ENCODE measurements around the gene DNAJA1. TPM values are rescaled to one million over a fixed set of nuclear protein-coding genes. Genes with fewer than 3 reads are reported as not detected.

Gene DNAJA1
- total RNA-seq, result 125 TPM
- long read RNA-seq, transcript DNAJA1-201 (9 exons, 2,381 nt), result major isoform, 359 of 369 reads
- long read RNA-seq, partial matches to known transcripts, result 4 of 369 reads
- long read RNA-seq, other reads (novel, unspliced or antisense), result 6 of 369 reads

- TF ChIP-seq, protein P1, sequence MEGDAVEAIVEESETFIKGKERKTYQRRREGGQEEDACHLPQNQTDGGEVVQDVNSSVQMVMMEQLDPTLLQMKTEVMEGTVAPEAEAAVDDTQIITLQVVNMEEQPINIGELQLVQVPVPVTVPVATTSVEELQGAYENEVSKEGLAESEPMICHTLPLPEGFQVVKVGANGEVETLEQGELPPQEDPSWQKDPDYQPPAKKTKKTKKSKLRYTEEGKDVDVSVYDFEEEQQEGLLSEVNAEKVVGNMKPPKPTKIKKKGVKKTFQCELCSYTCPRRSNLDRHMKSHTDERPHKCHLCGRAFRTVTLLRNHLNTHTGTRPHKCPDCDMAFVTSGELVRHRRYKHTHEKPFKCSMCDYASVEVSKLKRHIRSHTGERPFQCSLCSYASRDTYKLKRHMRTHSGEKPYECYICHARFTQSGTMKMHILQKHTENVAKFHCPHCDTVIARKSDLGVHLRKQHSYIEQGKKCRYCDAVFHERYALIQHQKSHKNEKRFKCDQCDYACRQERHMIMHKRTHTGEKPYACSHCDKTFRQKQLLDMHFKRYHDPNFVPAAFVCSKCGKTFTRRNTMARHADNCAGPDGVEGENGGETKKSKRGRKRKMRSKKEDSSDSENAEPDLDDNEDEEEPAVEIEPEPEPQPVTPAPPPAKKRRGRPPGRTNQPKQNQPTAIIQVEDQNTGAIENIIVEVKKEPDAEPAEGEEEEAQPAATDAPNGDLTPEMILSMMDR (IDR thresholded peaks at IDR 0.05), result no peak
- no peaks in the 10 kb centered on the region for H3K9me3 ChIP-seq
- H3K27me3 ChIP-seq, result no peaks in the 10 kb centered on the region
- DNase-seq (peak; percentile 97), ATAC-seq (peak; percentile 97)
- peak within 1 kb of the TSS; percentile 77 for H3K4me3 ChIP-seq
- intact Hi-C loops (cut with DNase I), result no loop called here
- H3K27ac ChIP-seq, result peak within 1 kb of the TSS; percentile 97
- H3K36me3 ChIP-seq, result peaks cover 36% of the 10 kb centered on the region
- H3K4me1 ChIP-seq, result peaks cover 52% of the 10 kb centered on the region
Measured at GRCh38 chr9:33024966-33025571, at the start of gene DNAJA1. DNAJA1 (plus strand) TSS chr9:33025273; CDS start chr9:33026485, 1,212 bp downstream.

DNA sequence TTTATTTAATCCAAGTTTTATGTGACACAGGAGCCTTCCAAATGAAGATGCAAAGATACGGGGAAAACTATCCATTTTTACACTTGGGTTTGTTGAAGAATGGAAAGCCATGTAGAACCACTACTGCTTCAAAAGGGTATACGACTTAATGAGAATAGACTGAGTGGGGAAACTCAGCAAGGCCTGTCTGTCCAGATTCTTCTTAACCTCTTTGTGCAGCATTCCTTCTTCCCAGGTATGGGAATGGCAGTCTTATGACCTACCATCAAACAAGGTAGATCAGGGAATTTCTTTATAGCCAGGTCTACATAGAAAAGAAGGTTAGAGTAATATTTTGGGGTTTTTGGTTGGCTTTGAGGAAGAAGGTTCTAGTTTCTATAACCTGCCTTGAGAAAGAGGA lies 47.0 kb upstream of the DNAJA1 start:
- ATAC-seq (no peak), DNase-seq (no peak)
- peaks cover 51% of the 10 kb centered on the region for H3K36me3 ChIP-seq
- TF ChIP-seq, protein P1 (IDR thresholded peaks at IDR 0.05), result no peak
- H3K9me3 ChIP-seq, result no peaks in the 10 kb centered on the region
- no peak overlapping the region for H3K4me3 ChIP-seq
- H3K27me3 ChIP-seq, result no peaks in the 10 kb centered on the region
- H3K27ac ChIP-seq, result no peak overlapping the region
- intact Hi-C loops (cut with DNase I), result loop anchor here (10.0 kb wide), 1 partner anchor 603 kb away; no protein-coding TSS in a partner anchor
- no peaks in the 10 kb centered on the region for H3K4me1 ChIP-seq

GRCh38 chr9:32986971-32987370 lies 38.1 kb upstream of the DNAJA1 start:
- no peak overlapping the region for H3K4me3 ChIP-seq
- intact Hi-C loops (cut with DNase I), result no loop called here
- ATAC-seq, result no peak
- H3K4me1 ChIP-seq, result no peaks in the 10 kb centered on the region
- H3K36me3 ChIP-seq, result peaks cover 85% of the 10 kb centered on the region
- TF ChIP-seq, protein P1 (IDR thresholded peaks at IDR 0.05), result no peak
- no peak for DNase-seq
- no peaks in the 10 kb centered on the region for H3K9me3 ChIP-seq
- no peak overlapping the region for H3K27ac ChIP-seq
- H3K27me3 ChIP-seq, result no peaks in the 10 kb centered on the region

GRCh38 chr9:32989660-32990059 lies 35.4 kb upstream of the DNAJA1 start:
- intact Hi-C loops (cut with DNase I), result no loop called here
- Histone ChIP-seq H3K9me3 (no peaks in the 10 kb centered on the region), H3K4me1 (no peaks in the 10 kb centered on the region), H3K36me3 (peaks cover 64% of the 10 kb centered on the region), H3K4me3 (no peak overlapping the region), H3K27me3 (no peaks in the 10 kb centered on the region), H3K27ac (no peak overlapping the region)
- no peak for DNase-seq
- ATAC-seq, result no peak
- TF ChIP-seq, protein P1 (IDR thresholded peaks at IDR 0.05), result no peak

GRCh38 chr9:32991897-32992594 lies 33.0 kb upstream of the DNAJA1 start:
- DNase-seq, result no peak

More at GRCh38 chr9:32991897-32992594, 33.0 kb upstream of the DNAJA1 start:
- Histone ChIP-seq H3K9me3 (no peaks in the 10 kb centered on the region), H3K4me3 (no peak overlapping the region), H3K27me3 (no peaks in the 10 kb centered on the region), H3K4me1 (no peaks in the 10 kb centered on the region), H3K27ac (no peak overlapping the region), H3K36me3 (peaks cover 64% of the 10 kb centered on the region)
- intact Hi-C loops (cut with DNase I), result no loop called here
- no peak for ATAC-seq
- TF ChIP-seq, protein P1 (IDR thresholded peaks at IDR 0.05), result no peak

Measured in upper lobe of right lung (tissue), 1 donor.